HG03432 (cell line): ENCODE measurements around the gene TMEM171.

Experiments
- ATAC-seq: cut with Tn5 transposase; IDR thresholded peaks from one replicate; pipeline ENCODE4 v1.9.1; 2021; ENCODE audit warnings: mild to moderate bottlenecking, moderate library complexity; ENCODE audit not compliant: unreplicated experiment

Gene TMEM171

GRCh38 chr5:73151766-73152410 is 31.5 kb downstream of the TMEM171 start:
- no peak for ATAC-seq

GRCh38 chr5:73152411-73153388 is 32.3 kb downstream of the TMEM171 start:
- ATAC-seq = no peak

DNA sequence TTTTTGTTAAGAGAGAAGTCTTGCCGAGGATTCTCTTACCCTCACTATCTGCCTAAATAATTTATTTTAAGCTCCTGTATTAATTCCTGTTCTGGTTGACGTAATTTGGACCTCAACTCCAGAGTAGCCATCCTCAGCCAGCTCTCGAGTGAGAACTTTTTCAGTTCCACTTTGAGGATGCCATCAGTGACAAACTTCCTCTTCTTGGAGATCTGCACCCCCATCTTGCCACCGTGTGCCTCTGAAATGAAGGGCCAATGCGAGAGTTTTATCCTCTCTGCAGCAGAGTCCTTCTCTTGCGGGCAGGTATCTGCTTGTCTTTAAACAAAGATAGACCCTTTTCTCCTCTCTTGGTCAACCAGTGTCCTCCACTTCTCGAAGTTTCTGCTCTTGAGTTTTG is 33.1 kb downstream of the TMEM171 start:
- no peak for ATAC-seq

DNA sequence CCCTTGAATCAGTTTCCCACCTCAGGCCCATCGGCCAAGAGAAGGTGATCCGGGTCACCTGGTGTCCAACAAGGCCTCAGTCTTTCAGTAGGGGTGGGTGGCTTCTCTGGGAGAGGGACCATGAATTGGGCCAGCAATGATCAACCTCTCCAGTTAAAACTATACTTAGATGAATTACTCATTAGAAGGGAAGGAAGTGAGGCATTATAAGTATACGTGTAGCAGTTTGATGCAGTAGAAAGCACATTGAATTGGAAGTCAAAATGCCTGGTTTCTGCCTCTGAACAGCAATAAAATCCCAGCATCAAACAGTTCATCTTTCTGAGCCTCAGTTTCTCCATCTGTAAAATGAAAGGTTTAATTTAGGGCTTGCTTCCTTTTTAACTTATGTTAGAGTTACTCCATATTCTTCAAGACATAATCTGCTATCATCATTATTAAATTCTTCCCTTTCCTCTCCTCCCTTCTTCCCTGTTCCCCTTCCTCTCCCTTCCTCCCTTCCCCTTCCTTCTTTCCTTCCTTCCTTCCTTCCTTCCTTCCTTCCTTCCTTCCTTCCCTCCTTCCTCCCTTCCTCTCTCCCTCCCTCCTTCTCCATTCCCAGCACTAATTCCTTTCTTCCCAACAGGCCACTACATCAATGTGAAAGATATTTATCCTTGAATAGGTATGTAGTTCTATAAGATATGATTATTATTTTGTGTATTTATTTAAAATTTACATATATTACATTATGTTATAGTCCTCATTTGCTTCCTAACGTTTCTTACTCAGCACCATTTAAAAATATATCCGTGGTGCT is 34.0 kb downstream of the TMEM171 start:
- no peak for ATAC-seq

DNA sequence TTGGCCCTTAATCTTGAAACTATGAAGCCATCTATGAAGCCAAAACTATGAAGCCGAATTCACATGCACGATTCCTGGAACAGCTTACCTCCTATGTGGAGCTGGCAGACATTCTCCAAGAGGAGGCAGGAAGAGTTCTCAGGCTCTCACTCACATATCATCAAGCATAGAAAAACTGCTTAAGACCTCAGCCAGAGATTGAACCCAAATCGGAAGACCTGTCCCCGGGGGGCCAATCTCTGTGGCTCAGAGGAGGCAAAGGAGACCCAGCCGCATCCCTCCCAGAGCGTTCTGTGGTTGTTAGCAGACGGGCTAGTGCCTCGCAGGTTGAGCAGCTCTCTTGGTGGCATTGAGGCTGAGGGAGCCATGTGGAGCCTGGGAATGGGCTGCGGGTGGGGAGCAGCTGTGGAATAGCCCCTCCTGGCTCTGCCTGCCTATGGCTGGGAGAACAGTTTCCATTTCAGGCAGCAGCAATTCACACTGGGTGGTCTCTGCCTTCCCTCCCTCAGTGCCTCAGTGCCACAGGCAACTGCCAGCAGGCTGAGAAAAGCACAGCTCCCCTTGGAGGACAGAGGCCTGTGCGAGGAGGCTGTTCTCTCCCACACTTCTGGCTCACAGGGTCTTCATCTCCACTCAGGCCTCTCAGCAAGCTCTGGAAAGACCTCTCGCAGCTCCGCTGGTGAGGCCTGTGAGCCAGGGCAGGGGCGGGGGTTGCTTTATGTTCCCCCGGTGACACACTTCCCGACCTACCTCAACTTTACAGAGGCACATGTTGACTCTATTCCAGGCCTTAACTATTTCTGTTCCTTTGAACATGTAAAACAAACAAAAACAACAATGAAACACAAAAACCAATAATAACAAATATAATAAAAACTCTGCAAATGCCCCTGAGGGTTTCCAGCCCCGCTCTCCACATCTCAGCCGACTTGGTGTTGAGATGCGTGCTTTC is 35.2 kb downstream of the TMEM171 start:
- ATAC-seq = no peak

- no peak for ATAC-seq
Observed at GRCh38 chr5:73157414-73158303, 37.3 kb downstream of the TMEM171 start.

DNA sequence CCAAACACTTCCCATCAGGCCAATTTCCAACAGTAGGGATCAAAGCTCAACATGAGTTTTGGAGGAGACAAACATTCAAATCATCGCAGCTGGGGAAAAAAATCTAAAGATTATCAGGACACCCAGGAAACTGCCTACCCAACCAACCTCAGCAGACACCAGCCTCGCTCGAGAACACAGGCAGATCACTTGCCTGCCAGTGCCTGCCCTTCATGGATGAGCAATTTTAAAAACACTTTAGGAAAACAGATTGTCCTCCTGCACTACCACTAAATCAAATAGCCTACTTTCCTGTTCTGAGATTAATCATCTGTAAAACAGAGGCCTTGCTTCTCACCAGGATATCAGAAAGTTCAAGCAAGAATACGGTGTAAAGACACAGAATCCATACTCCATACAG is 37.9 kb downstream of the TMEM171 start:
- ATAC-seq = no peak

- ATAC-seq = peak; percentile 85
Observed at GRCh38 chr5:73160239-73160671, 39.9 kb downstream of the TMEM171 start.

DNA sequence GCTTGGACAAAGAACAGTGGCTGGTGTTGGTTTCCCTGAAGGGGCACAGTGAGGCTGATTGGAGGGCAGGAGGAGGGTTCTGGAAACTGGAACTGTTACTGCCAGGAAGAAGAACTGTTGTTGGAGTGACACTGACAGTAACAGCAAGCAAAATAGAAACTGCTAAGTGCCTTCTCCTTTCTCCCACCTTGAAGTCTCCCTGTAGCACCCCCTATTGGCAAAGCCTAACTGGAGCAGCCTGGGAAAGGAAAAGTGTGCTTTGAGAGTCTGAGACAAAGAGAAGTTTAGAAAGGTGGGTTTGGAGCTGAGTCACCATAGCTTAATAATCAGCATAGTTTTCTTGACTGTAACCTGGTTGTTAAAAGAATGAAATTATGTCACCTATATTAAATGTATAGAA is 50.1 kb downstream of the TMEM171 start:
- no peak for ATAC-seq

DNA sequence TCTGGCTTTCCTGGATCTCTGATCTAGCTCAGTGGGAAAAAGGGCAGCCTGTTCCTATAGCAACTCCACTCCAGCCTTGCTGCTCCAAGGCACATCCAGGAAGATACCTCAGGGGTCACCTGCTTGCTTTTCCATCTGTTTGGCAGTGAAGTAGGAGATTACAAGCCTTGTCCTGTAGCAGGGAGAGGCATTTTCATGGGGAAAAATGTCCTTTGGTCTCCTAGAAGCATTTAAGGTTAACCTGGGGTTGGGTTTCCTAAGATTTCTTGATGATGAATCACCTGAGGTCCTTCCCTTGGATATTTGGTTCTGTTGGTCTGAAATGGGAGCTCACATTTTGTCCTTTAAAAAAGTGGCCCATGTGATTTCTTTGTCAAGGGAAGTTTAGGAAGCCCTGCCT is 51.1 kb downstream of the TMEM171 start:
- no peak for ATAC-seq

DNA sequence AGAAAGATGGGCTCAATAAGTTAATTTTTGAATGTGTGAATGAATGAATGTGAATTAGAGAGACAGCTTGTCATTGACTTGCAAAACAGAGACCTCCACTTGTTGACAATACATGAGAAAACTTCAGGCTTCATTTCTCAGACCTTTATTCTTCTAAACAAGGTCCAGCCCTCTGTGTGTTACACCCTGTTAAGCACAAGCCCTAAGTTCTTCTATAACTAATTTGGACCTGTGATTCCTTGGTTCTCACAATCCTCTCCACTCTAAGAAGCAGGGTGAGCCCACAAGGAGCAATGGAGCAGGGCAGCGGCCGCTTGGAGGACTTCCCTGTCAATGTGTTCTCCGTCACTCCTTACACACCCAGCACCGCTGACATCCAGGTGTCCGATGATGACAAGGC is 52.6 kb downstream of the TMEM171 start, which contains the start of gene TMEM174:
TMEM174 (plus strand) TSS at position 243 of the 400 bp plus-strand sequence; CDS start at position 294, 51 bp downstream.
- ATAC-seq = no peak

- no peak for ATAC-seq
Observed at GRCh38 chr5:73174100-73174815, 53.9 kb downstream of the TMEM171 start.

- ATAC-seq = no peak
Observed at GRCh38 chr5:73176250-73176649, 55.9 kb downstream of the TMEM171 start.

DNA sequence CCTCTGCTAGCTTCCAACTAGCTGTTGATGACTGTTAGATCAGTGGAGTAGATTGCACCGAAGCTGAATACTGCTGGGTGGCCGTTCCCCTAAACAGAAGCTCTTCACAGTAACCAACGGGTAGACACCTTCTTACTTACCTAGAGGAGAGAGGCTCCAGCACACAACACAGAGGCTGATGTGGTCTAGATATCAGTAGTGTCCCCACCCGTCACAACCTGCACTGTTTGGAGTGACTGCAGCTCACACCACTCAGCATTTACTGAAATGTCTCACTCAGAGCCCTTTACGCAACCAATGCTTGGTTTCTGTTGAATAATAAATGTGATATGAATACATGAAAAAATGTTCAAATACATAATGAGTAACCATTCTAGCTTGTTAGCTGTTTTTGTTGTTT is 57.9 kb downstream of the TMEM171 start:
- no peak for ATAC-seq

DNA sequence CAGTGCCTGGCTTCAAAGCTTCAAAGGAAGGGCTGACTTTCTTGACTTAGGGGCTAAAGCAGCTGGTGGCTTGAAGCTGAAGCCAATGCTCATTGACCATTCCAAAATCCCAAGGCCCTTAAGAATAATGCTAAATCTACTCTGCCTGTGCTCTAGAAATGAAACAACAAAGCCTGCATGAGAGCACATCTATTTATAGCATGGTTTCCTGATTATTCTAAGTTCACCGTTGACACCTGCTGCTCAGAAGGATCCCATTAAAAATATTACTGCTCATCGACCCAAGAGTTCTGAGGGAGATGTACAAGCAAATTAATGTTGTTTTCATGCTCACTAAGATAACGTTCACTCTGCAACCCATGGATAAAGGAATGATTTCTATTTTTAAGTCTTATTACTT is 59.4 kb downstream of the TMEM171 start:
- no peak for ATAC-seq

DNA sequence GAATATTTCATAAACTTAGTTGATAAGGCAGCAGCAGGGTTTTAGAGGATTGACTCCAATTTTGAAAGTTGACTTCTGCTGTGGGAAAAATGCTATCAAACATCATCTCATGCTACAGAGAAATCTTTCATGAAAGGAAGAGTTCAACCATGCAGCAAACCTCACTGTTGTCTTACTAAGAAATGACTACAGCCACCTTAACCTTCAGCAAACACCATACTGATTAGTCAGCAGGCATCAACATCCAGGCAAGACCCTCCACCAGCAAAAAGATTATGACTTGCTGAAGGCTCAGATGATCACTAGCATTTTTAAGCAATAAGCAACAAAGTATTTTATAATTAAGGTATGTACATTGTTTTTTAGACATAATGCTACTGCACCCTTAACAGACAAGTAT is 60.2 kb downstream of the TMEM171 start:
- ATAC-seq = no peak
